ENCODE data around the gene SEC14L1.
"Not testable (repeated sequence)": the region's sequence is repeated elsewhere in the genome, so short reads cannot be mapped to it uniquely, and the experiment has no call there.

Gene SEC14L1

GRCh38 chr17:77140878-77141767, at the start of gene SEC14L1:
Gene SEC14L1, plus strand, starts transcription at chr17:77140969. Its CDS starts 2,628 bp downstream, at chr17:77143597.
- peak; percentile 90 to 92 for DNase-seq
- TF ChIP-seq POLR2A (IDR thresholded peaks at IDR 0.05; ENCODE audit: low read length) (peak; percentile 71), GATA1 (IDR thresholded peaks at IDR 0.05; ENCODE audit: low read depth, low read length) (no peak)

- TF ChIP-seq GATA1 (IDR thresholded peaks at IDR 0.05; ENCODE audit: low read depth, low read length) (no peak), POLR2A (IDR thresholded peaks at IDR 0.05; ENCODE audit: low read length) (no peak)
- DNase-seq = no peak
Observed at GRCh38 chr17:77092025-77092424, 48.7 kb upstream of the SEC14L1 start.

DNA sequence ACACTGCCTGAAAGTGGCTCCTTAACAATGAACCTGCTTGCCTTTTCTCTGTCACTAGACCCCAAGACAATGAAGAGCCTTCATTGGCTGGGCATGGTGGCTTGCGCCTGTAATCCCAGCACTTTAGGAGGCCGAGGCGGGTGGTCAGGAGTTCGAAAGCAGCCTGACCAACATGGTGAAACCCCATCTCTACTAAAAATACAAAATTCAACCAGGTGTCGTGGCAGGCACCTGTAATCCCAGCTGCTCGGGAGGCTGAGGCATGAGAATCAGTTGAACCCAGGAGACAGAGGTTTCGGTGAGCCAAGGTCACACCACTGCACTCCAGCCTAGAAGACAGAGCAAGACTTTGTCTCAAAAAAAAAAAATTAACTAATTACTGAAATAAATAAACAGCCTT, 45.3 kb upstream of the SEC14L1 start:
- TF ChIP-seq POLR2A (IDR thresholded peaks at IDR 0.05; ENCODE audit: low read length) = no peak
- TF ChIP-seq GATA1 (IDR thresholded peaks at IDR 0.05; ENCODE audit: low read depth, low read length) = no peak
- no peak for DNase-seq

DNA sequence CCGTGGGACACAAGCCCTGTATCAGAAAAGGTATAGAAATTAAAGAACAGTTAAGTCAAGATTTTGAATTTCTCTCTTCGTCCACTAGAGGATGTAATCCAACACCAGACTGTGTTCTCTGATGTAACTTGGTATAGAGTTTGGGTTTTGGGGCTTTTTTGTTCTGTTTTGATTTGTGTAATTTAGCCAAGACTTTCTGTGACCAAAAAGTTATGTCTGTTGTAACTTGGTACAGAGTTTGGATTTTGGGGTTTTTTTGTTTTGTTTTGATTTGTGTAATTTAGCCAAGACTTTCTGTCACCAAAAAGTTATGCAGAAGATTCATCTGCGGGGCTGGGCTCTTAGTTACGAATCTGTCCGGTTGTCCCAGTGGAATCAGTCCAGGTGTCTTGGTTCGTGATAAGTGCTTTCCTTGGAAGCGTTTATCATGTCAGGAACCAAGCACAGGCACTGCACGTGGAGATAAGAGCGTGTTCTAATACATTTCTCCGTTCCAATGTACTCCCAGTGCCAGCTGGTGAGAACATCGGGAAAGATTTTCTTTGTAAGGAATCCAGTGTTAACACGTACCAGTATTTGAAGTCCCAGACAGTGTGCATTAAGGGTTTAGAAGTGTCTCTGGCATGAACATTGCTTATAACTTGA, 44.1 kb upstream of the SEC14L1 start:
- TF ChIP-seq GATA1 (IDR thresholded peaks at IDR 0.05; ENCODE audit: low read depth, low read length) = no peak
- no peak for TF ChIP-seq POLR2A (IDR thresholded peaks at IDR 0.05; ENCODE audit: low read length)
- peak; percentile 39 to 61 for DNase-seq

DNA sequence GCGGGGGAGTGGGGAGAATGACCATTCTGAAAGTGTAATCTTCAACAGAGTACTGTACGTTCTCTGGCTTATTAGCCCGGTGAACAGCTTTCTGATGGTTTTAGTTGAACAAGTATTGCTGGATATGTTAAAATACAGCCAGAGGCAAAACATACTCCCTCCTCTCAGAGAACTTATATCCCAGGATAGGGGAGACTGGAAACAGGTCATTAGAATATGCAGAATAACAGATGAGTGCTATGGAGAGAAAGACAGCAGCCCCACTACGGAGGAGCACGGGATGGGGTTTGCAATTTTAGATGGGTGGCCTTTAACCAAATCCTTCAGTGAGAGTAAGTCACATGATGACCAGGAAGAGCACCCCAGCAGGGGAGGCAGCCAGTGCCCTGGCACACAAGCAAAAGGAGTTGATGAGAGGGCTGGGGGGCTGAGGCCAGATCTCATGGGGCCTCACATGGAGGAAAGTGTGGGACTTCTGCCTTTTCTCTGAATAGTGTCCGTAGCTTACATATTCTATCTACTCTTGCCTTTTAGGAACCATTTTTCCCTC, 43.1 kb upstream of the SEC14L1 start:
- TF ChIP-seq POLR2A (IDR thresholded peaks at IDR 0.05; ENCODE audit: low read length) (no peak), GATA1 (IDR thresholded peaks at IDR 0.05; ENCODE audit: low read depth, low read length) (no peak)
- no peak for DNase-seq

GRCh38 chr17:77098884-77099545, 41.8 kb upstream of the SEC14L1 start:
- TF ChIP-seq GATA1 (IDR thresholded peaks at IDR 0.05; ENCODE audit: low read depth, low read length) (no peak), POLR2A (IDR thresholded peaks at IDR 0.05; ENCODE audit: low read length) (no peak)
- DNase-seq = peak; percentile 15 to 59

GRCh38 chr17:77099997-77100396, 40.8 kb upstream of the SEC14L1 start:
- TF ChIP-seq POLR2A (IDR thresholded peaks at IDR 0.05; ENCODE audit: low read length) (no peak), GATA1 (IDR thresholded peaks at IDR 0.05; ENCODE audit: low read depth, low read length) (no peak)
- DNase-seq = no peak

DNA sequence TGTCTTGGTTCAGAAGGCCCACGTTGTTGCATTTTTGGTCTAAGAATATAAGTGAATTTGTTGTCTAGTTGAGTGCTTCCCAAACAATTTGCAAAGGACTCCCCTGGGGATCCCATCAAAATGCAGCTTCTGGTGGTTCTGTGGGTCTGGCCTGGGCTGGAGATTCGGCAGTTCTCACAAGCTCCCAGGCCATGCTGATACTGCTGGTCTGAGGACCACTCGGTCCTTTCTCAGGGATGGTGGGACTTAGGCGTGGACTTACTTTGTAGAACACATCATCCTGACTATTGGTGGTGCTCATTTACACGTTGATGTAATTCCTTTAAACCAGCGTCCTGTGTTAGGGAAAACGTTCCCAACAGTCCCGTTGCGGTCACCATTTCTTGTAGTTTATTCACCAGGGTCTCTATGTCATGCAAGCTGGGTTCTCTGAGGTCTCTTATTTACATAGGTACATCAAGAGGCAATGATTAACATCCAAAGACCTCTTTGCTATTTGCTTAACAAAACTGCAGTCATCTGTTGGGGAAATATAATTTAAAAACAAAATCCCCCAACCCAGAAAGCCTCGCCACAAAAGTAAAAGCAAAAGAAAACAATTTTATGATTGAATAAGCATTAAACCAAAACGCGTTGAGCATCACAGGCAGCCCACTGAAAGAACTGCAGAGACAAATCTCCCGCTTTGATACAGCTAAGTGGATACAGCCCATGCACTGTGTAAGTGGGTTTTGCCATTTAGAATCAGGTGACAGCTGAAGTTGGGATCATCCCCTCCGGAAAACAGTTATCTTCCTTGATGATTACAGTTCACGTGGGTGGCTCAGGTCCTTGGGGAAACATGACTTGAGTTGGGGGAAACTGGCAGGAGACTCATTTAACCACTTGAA, 39.0 kb upstream of the SEC14L1 start:
- TF ChIP-seq GATA1 (IDR thresholded peaks at IDR 0.05; ENCODE audit: low read depth, low read length) = no peak
- TF ChIP-seq POLR2A (IDR thresholded peaks at IDR 0.05; ENCODE audit: low read length) = no peak
- DNase-seq = no peak

DNA sequence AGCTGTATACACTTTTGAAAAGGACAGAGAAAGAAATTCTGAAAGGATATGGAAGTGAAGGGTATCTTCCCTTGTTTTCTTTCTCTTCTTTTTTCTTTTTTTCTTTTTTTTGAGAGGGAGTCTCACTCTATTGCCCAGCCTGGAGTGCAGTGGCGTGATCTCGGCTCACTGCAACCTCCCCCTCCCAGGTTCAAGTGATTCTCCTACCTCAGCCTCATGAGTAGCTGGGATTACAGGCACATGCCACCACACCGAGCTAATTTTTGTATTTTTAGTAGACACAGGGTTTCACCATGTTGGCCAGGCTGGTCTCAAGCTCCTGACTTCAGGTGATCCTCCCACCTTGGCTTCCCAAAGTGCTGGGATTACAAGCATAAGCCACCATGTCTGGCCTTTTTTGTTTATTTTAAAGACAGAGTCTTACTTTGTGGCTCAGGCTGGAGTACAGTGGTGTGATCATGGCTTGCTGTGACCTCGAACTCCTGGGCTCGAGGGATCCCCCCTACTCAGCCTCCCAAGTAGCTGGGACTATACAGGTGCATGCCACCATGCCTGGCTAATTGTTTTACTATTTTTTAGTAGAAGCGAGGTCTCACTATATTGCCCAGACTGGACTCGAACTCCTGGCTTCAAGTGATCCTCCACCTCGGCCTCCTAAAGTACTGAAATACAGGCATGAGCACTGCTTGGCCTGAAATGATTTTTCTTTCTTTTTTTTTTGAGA, 38.2 kb upstream of the SEC14L1 start:
- DNase-seq = not testable (repeated sequence)

DNA sequence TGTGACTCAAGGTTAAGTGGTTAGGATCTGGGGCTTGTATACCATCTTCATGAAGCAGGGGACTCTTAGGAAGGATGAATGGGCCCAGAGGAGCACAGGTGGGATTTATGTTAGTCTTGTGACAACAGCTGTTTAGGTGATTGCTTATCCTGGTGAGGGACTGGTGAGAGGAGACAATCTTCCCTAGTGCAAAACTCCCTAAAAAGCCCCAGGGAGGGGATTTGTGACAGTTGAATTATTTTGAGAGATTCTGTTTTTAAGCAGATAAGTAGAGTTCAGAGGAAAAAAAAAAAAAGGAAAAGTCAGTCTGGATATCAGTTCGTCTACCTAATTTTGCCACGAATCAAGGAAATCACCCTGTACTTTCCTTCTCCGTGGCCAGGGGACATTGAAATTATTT, 35.1 kb upstream of the SEC14L1 start:
- no peak for DNase-seq
- TF ChIP-seq GATA1 (IDR thresholded peaks at IDR 0.05; ENCODE audit: low read depth, low read length) = no peak
- TF ChIP-seq POLR2A (IDR thresholded peaks at IDR 0.05; ENCODE audit: low read length) = no peak

- TF ChIP-seq GATA1 (IDR thresholded peaks at IDR 0.05; ENCODE audit: low read depth, low read length) (no peak), POLR2A (IDR thresholded peaks at IDR 0.05; ENCODE audit: low read length) (no peak)
- no peak for DNase-seq
Observed at GRCh38 chr17:77106874-77107358, 33.9 kb upstream of the SEC14L1 start.

Data from erythroblast (primary cell).